ENCODE data around the gene CCNQ.

DNA sequence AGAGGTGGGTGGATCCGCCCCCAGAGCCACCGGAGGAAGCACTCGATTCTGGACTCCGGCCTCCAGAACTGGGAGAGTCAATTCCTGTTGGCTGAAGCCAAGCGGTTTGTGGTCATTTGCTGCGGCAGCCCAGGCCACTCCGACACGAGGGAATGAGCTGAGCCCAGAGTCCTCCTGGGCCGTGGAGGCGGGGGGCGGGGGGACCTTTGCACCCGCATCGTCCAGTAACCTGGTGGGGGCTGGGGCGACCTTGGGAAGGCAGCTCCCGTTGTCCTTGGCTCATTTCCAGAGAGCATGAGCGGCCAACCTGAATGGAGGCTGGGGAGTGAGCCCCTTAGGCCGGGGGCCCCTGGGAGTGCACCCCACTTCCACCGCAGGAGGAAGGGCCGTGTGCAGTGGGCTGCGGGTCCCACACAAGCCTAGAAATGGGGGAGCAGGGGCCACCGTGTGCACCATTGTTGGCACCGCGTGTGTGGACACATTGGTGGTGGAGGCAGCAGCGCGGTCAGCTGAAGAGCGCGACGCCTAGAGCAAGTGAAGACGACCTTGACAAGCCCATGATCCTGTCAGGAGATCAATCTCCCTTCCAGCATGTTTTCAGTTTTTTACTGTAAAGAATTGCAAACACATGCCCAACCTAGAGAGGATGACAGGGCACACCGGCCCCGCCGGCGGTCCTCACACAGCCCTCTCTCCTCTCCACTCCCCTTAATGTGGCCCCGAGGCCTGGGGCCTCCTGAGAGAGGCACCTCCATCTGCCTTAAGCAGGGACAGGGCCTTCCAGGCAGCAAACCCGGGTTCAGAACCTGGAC, 28.1 kb upstream of the CCNQ start:
- TF ChIP-seq, protein P1, sequence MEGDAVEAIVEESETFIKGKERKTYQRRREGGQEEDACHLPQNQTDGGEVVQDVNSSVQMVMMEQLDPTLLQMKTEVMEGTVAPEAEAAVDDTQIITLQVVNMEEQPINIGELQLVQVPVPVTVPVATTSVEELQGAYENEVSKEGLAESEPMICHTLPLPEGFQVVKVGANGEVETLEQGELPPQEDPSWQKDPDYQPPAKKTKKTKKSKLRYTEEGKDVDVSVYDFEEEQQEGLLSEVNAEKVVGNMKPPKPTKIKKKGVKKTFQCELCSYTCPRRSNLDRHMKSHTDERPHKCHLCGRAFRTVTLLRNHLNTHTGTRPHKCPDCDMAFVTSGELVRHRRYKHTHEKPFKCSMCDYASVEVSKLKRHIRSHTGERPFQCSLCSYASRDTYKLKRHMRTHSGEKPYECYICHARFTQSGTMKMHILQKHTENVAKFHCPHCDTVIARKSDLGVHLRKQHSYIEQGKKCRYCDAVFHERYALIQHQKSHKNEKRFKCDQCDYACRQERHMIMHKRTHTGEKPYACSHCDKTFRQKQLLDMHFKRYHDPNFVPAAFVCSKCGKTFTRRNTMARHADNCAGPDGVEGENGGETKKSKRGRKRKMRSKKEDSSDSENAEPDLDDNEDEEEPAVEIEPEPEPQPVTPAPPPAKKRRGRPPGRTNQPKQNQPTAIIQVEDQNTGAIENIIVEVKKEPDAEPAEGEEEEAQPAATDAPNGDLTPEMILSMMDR (IDR thresholded peaks at IDR 0.05) = no peak
- TF ChIP-seq POLR2A (IDR thresholded peaks at IDR 0.05) = no peak

All from testis (tissue), 2 donors.